Urothelium cell line (cell line): Measurements from ENCODE around the gene FLT1.

ENCODE experiments used
- DNase-seq: peaks from one replicate; pipeline ENCODE4 v3.0.0; 2011; ENCODE audit warnings: low spot score, mixed read lengths
- FAIRE-seq: peaks from 2 replicates; lab custom pipeline; 2011; peaks lifted over from hg19 to GRCh38; lab: Jason Lieb, UNC

Gene FLT1

DNA sequence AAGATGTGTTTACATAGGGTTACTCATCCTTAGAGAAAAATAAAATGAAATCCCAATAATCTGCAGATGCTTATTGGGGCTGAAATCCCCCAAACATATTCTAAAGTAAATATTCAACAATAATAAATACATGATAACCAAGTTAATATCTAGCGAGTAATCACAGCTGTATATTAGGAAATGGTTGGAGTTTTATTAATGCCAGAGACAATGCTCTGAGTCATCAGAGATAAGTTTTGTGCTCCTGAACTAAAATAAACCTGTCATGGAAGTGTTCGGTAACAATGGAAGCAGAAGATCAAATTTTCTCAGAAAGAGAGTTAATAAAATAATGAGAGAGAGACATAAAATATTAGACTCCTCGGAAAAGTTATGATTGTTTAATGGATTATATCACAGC, 31.4 kb downstream of the FLT1 start:
- DNase-seq, result no peak
- FAIRE-seq, result no peak

- no peak for FAIRE-seq
- no peak for DNase-seq
These were observed 35.0 kb downstream of the FLT1 start for GRCh38 chr13:28459911-28460310.

DNA sequence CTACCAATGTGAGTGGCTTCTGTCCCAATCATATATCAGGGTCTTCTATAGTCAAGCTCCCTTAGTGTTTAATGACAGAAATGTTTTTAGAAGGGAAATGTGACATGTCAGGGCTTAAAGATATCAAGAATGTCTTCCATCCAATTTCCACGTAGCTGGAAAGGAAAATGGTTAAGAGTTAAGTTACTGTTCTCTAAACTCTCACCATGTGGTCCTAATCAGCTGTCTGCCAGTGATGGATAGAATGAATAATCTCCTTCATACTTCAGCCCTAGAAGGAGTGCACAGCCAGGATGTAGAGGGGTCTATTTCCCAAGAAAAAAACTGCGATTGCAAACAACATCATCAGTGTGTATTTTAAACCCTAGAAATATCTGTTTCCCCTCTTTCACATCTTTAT, 36.3 kb downstream of the FLT1 start:
- no peak for FAIRE-seq

DNA sequence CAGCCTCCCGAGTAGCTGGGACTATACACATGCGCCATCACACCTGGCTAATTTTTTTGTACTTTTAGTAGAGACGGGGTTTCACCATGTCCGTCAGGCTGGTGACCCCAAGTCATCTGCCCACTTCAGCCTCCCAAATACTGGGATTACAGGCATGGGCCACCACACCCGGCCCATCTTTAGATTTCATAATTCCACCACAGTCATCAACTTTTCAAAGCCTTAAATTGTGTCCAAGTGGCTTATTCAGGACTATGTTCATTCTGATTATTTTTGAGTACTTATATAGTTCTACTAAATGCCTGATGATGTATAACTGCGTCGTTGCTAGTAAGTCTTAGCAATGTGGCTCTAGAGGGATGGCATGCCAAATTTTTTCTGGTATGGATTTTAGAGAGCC, 36.9 kb downstream of the FLT1 start:
- no peak for FAIRE-seq

More for the DNA sequence above, 36.3 kb downstream of the FLT1 start:
- DNase-seq, result no peak

GRCh38 chr13:28457521-28457920, 37.4 kb downstream of the FLT1 start:
- DNase-seq (no peak), FAIRE-seq (no peak)

More for the DNA sequence above, 36.9 kb downstream of the FLT1 start:
- DNase-seq, result no peak

DNA sequence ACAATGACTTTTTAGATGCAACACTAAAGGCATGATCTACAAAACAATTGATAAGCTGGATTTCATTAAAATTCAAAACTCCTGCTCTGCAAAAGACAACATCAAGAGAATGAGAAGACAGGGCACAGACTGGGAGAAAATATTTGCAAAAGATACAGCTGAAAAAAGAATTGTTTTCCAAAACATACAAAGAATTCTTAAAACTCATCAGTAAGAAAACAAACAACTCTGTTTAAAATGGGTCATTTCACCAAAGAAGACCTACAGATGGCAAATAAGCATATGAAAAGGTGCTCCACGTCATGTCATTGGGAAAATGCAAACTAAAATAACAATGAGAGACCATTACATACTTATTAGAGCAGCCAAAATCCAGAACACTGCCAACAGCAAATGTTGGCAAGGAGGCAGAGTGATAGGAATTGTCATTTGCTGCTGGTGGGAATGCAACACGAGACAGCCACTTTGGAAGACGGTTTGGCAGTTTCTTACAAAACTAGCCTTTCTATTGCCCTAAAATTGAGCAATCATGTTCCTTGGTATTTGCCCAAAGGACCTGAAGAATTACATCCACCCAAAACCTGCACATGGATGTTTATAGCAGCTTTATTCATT, 39.2 kb downstream of the FLT1 start:
- FAIRE-seq (no peak), DNase-seq (no peak)

- no peak for FAIRE-seq
- no peak for DNase-seq
These were observed 42.2 kb downstream of the FLT1 start for GRCh38 chr13:28452755-28453154.

- DNase-seq (peak; percentile 6), FAIRE-seq (no peak)
These were observed 43.3 kb downstream of the FLT1 start for GRCh38 chr13:28451482-28452217.

DNA sequence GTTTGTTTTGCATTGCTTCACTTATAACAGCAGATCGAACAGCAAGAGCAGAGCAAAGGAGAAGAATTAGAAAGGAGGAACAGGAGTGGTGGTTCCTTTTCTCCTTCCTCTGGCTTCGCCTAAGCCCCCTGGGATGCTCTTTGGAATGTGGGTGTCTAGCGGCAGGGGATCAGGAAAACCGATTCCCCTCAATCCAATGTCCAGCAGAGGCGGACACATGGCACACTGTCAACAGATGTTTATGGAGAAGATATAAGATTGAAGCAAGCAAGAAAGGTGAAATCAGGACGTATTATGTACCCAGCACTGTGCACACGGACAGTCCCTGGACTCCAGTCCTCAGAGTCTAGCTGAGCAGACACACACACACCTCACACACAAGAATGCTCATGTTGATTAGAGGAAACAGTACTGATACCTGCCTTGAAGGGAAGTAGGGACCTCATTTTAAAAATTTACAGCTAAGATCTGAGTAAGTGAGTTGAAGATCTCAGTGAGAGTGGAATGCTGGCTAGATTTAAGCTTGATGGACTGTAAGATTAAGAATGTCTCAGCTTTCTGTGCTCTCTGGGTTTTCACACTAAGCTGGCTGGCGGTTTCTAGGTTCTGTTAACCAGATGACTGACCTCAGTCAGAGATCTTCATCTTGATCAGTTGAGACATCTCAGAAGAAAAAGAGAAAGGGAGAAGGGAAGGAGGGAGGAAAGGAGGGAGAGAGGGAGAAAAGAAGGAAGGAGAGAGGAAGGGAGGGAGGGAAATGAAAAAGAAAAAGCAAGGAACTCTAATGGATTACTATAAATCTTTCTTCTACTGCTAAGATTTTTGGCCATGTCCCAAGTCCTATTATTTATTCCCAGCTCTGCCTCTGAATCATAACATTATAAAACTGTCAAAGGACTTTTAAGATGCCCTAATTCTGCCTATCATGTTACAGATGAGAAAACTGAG, 44.8 kb downstream of the FLT1 start:
- FAIRE-seq (no peak), DNase-seq (no peak)

DNA sequence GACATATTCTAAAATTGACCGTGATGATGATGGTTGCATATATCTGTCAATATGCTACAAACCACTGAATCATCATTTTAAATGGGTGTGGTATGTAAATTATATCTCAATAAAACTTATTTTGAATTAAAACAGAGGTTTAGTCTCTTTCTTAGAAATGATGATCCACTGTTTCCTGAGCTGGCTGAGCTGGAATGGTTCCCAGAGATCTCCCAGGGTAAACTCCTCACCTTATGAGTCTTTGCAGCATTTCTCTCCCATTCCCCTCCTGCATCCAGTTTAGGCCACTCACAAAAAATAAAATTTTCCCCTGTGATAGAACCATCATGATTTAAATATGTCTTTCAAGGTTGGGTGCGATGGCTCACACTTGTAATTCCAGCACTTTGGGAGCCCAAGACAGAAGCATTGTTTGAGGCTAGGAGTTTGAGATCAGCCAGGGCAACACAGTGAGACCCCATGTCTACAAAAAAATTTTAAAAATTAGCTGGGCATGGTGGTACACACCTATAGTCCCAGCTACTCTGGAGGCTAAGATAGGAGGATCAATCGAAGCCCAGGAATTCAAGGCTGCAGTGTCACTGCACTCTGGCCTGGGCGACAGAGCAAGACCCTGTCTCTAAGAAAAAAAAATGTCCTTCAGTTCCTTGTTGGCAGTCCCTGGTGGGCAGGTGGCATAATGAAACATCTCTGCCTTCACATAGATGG, 46.1 kb downstream of the FLT1 start:
- FAIRE-seq, result no peak

DNA sequence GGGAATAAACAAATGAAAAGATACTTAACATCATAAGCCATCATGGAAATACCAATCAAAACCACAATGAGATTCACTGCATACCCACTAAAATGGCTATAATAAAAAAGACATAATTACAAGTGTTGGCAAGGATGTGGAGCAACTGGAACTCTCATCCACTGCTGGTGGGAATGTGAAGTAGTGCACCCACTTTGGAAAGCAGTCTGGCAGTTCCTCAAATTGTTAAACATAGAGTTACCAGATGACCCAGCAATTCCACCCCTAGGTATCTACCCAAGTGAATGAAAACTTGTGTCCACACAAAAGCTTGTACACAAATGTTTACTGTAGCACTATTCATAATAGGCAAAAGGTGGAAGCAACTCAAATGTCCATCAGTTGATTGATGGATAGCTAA, 46.9 kb downstream of the FLT1 start:
- DNase-seq (no peak), FAIRE-seq (no peak)

More for the DNA sequence above, 46.1 kb downstream of the FLT1 start:
- DNase-seq, result no peak

GRCh38 chr13:28447206-28447605, 47.7 kb downstream of the FLT1 start:
- FAIRE-seq, result no peak

DNA sequence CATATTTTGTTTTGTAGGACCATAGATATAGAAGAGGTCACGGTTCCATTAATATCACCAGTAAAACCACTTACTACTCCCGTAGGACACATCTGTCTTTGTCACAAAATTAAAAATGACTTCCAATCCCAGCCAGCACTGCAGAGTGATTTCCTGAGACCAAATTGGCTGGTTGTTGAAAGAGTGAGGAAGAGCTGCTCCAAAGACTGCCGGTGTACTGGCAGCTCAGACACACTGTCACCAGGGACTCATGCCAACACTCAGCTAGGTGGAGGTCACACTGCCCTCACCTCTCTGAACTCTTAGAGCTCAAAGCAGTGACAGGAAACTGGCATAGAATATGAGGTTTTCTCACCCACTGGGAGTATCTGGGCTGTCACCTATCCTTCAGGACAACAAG, 52.1 kb downstream of the FLT1 start:
- DNase-seq (no peak), FAIRE-seq (no peak)

More at GRCh38 chr13:28447206-28447605, 47.7 kb downstream of the FLT1 start:
- no peak for DNase-seq

GRCh38 chr13:28441529-28441928, 53.4 kb downstream of the FLT1 start:
- no peak for DNase-seq
- FAIRE-seq, result no peak

DNA sequence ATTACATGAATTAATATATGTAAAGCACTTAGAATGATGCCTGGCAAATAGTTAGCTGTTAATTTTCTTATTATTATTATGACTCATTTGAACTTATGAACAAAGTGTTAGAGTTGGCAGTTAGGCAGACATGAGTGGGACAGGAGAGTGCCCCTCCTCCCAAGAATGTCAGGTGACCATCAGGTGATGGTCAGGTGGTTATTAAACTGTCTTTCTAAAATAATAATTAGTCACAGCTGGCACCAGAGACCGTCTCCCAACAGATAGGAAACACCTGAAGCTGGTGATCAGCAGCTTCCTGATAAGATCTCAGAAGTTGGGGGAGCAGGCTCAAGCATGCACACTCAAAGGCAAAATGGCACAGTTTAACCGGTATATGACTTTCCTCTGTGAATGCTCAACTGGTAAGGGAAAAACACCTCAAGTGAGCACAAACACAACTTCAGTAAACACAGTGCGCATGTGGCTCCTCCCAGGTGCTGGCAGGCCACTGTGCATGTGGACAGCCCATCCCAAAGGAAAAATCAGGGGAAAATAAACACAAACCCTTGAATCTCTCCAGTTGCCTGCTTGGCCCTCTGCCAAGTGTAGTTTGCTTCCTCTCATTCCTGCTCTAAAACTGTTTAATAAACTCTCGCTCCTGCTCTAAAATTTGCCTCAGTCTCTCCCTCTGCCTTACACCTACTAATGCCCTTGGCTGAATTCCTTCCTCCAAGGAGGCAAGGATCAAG, 54.0 kb downstream of the FLT1 start:
- DNase-seq, result no peak
- FAIRE-seq, result no peak

DNA sequence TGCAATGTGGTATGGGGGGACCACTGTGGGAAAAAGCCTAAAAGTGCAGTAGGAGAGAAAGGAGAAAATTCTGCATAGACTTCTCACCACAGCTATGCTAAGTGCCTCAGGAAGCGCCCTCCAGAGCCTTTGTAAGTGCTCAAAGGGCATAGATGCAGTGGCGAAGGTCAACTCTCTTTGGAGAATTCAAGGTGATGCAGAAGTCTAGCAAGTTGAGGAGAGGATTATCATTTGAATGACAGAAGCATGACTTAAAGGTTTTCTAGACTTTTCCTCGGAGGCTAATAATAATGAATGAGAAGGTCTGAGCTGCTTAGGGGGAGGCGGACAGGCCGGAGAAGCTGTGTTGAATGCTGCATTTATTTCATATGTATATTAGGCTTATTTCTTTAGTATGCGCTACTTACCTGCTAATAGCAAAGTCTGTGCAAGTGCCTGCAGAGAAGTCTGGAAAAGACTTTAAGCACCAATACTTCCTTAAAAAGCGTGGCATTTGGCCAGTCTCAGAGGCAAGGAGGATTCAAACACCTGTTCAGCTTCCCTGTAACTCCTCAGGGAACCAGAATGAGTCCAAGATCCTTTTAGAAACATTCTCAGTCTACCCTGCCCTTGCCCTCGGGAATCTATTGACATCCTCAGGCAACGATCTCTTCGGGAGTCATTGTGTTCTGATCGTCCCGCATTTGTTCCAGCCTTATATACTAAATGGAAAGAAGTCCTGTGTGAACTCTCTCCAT, 56.2 kb downstream of the FLT1 start:
- no peak for FAIRE-seq
- no peak for DNase-seq

- no peak for DNase-seq
- no peak for FAIRE-seq
These were observed 56.9 kb downstream of the FLT1 start for GRCh38 chr13:28438067-28438466.

GRCh38 chr13:28435917-28436316, 59.0 kb downstream of the FLT1 start:
- FAIRE-seq, result no peak
- DNase-seq, result no peak

DNA sequence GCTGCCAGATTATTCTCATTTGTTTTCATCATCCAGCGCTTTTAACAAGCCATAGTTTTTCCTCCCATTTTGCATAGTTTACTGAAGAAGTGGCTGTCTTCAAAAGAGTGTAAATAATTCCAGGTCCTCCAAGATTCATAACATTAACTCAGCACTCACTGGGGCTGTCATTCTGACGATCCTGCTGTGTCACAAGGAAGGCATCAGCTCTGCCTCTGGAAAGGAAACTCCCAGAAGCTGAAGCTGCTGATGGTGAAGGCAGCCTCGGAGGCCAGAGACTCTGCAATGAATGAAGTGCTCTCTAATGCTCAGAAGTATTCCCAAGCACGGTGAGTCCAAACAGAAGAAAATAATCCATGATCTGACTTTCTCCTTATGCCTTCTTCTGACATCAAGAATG, 60.0 kb downstream of the FLT1 start:
- FAIRE-seq (no peak), DNase-seq (no peak)
